Activated CD4-positive, alpha-beta T cell treated with anti-CD3 and anti-CD28 coated beads for 36 hours (primary cell): ENCODE results near the gene KLHL40. TPM values are rescaled to one million over a fixed set of nuclear protein-coding genes. Genes with fewer than 3 reads are reported as not detected.

Source experiments
- ATAC-seq: fragments of 200-7000 bp; cut with Tn5 transposase; one replicate; pipeline ENCODE4 v1.10.0; 2021; ENCODE audit warnings: mild to moderate bottlenecking, moderate library complexity
- CTCF ChIA-PET: fragments of 350-600 bp; sonication (Branson Sonifier 250); formaldehyde crosslinking; loops from one replicate; lab custom pipeline; 2021; ENCODE audit warnings: antibody characterized with exemption; lab: Charles Lee
- POLR2A ChIA-PET: fragments of 350-600 bp; sonication (Branson Sonifier 250); formaldehyde crosslinking; loops from one replicate; lab custom pipeline; 2021; ENCODE audit warnings: antibody characterized with exemption, inconsistent platforms; lab: Charles Lee
- DNase-seq: peaks from one replicate; pipeline ENCODE4 v3.0.0-alpha.2; 2020
- H3K27ac Mint-ChIP-seq: one replicate; pipeline ENCODE4 v1.8.0; 2021; ENCODE audit warnings: mixed read lengths
- H3K27me3 Mint-ChIP-seq: one replicate; pipeline ENCODE4 v1.8.0; 2021; ENCODE audit warnings: mixed read lengths
- H3K36me3 Mint-ChIP-seq: one replicate; pipeline ENCODE4 v1.8.0; 2021; ENCODE audit warnings: low read depth, mixed read lengths
- H3K4me1 Mint-ChIP-seq: one replicate; pipeline ENCODE4 v1.8.0; 2021; ENCODE audit warnings: mixed read lengths
- H3K4me3 Mint-ChIP-seq: one replicate; pipeline ENCODE4 v1.8.0; 2021; ENCODE audit warnings: mild to moderate bottlenecking, moderate library complexity, mixed read lengths
- H3K9me3 Mint-ChIP-seq: one replicate; pipeline ENCODE4 v1.8.0; 2021; ENCODE audit warnings: low read depth, mixed read lengths
- intact Hi-C, 2 experiments: fragments of 100-400 bp; cut with DNase I in 1 of 2; cut with micrococcal nuclease in 1 of 2; formaldehyde crosslinking; loops; one replicate each; pipeline versions ENCODE4 v1.14.2 to v1.15.1; 2022 to 2024; cut with DNase I, micrococcal nuclease
- total RNA-seq, 2 experiments: library from RNA; stranded (reverse); gene quantifications; one replicate each; pipeline ENCODE4 v1.2.3, GENCODE V29; 2021

Gene KLHL40
- total RNA-seq, 2 experiments from 2014 or later, result not detected

- DNase-seq, result no peak
- intact Hi-C loops, result loop anchor here (1.0 to 2.0 kb wide), 2 partner anchors 46 kb away; no protein-coding TSS in a partner anchor
Observed at GRCh38 chr3:42684632-42685362, 540 bp upstream of the KLHL40 start.

GRCh38 chr3:42685891-42686820 is 819 bp downstream of the KLHL40 start:
- H3K36me3 Mint-ChIP-seq, result no peaks in the 10 kb centered on the region
- intact Hi-C loops, result loop anchor here in 1 of 2 experiments (2.0 kb wide), 1 partner anchor 47 kb away; no protein-coding TSS in a partner anchor
- ATAC-seq (no peak), DNase-seq (no peak)
- no peaks in the 10 kb centered on the region for H3K9me3 Mint-ChIP-seq
- H3K4me1 Mint-ChIP-seq, result peaks cover 7% of the 10 kb centered on the region
- ChIA-PET CTCF (no interaction called here), POLR2A (no interaction called here)
- H3K4me3 Mint-ChIP-seq, result no peak overlapping the region
- H3K27me3 Mint-ChIP-seq, result peaks cover 25% of the 10 kb centered on the region
- no peak overlapping the region for H3K27ac Mint-ChIP-seq

More at GRCh38 chr3:42684632-42685362, 540 bp upstream of the KLHL40 start:
- Mint-ChIP-seq H3K4me3 (no peak overlapping the region), H3K4me1 (peaks cover 7% of the 10 kb centered on the region), H3K27ac (no peak overlapping the region), H3K27me3 (peaks cover 25% of the 10 kb centered on the region), H3K9me3 (no peaks in the 10 kb centered on the region), H3K36me3 (no peaks in the 10 kb centered on the region)
- CTCF ChIA-PET, result no interaction called here
- ATAC-seq, result no peak
- POLR2A ChIA-PET, result no interaction called here

- ChIA-PET POLR2A (no interaction called here), CTCF (interaction anchor here (0.6 kb wide), 2 partner anchors 90 to 292 kb away, joined by 3 read pairs; no protein-coding TSS in a partner anchor)
- no peaks in the 10 kb centered on the region for H3K36me3 Mint-ChIP-seq
- H3K4me3 Mint-ChIP-seq, result no peak overlapping the region
- intact Hi-C loops, result no loop called here
- ATAC-seq, result no peak
- peaks cover 21% of the 10 kb centered on the region for H3K27me3 Mint-ChIP-seq
- H3K27ac Mint-ChIP-seq, result no peak overlapping the region
- no peak for DNase-seq
- peaks cover 7% of the 10 kb centered on the region for H3K4me1 Mint-ChIP-seq
- H3K9me3 Mint-ChIP-seq, result no peaks in the 10 kb centered on the region
Observed at GRCh38 chr3:42686832-42687650, 1.7 kb downstream of the KLHL40 start.

- H3K27me3 Mint-ChIP-seq, result peaks cover 17% of the 10 kb centered on the region
- ATAC-seq (no peak), DNase-seq (no peak)
- no peaks in the 10 kb centered on the region for H3K9me3 Mint-ChIP-seq
- peaks cover 7% of the 10 kb centered on the region for H3K4me1 Mint-ChIP-seq
- H3K36me3 Mint-ChIP-seq, result no peaks in the 10 kb centered on the region
- no peak overlapping the region for H3K4me3 Mint-ChIP-seq
- ChIA-PET CTCF (interaction anchor here (0.6 kb wide), 1 partner anchor 89 kb away, joined by 3 read pairs; no protein-coding TSS in a partner anchor), POLR2A (no interaction called here)
- intact Hi-C loops, result no loop called here
- H3K27ac Mint-ChIP-seq, result no peak overlapping the region
Observed at GRCh38 chr3:42688016-42688415, 2.7 kb downstream of the KLHL40 start.

- no peak for ATAC-seq
- ChIA-PET POLR2A (no interaction called here), CTCF (no interaction called here)
- DNase-seq, result no peak
- Mint-ChIP-seq H3K27ac (no peak overlapping the region), H3K9me3 (no peaks in the 10 kb centered on the region), H3K27me3 (peaks cover 16% of the 10 kb centered on the region), H3K36me3 (no peaks in the 10 kb centered on the region), H3K4me1 (peaks cover 5% of the 10 kb centered on the region), H3K4me3 (no peak overlapping the region)
- intact Hi-C loops, result no loop called here
Observed at GRCh38 chr3:42688487-42689420, 3.4 kb downstream of the KLHL40 start.

- Mint-ChIP-seq H3K4me1 (peaks cover 4% of the 10 kb centered on the region), H3K36me3 (no peaks in the 10 kb centered on the region), H3K27me3 (peaks cover 16% of the 10 kb centered on the region), H3K4me3 (no peak overlapping the region), H3K9me3 (no peaks in the 10 kb centered on the region), H3K27ac (no peak overlapping the region)
- ATAC-seq (no peak), DNase-seq (no peak)
- intact Hi-C loops, result no loop called here
- ChIA-PET CTCF (no interaction called here), POLR2A (no interaction called here)
Observed at GRCh38 chr3:42689421-42690014, 4.2 kb downstream of the KLHL40 start.

- ChIA-PET CTCF (no interaction called here), POLR2A (no interaction called here)
- no peak overlapping the region for H3K27ac Mint-ChIP-seq
- DNase-seq (no peak), ATAC-seq (no peak)
- H3K4me3 Mint-ChIP-seq, result no peak overlapping the region
- intact Hi-C loops, result no loop called here
- H3K9me3 Mint-ChIP-seq, result no peaks in the 10 kb centered on the region
- no peaks in the 10 kb centered on the region for H3K36me3 Mint-ChIP-seq
- peaks cover 13% of the 10 kb centered on the region for H3K27me3 Mint-ChIP-seq
- peaks cover 4% of the 10 kb centered on the region for H3K4me1 Mint-ChIP-seq
Observed at GRCh38 chr3:42690191-42690590, 4.9 kb downstream of the KLHL40 start.

- H3K4me1 Mint-ChIP-seq, result no peaks in the 10 kb centered on the region
- ATAC-seq (no peak), DNase-seq (no peak)
- peaks cover 9% of the 10 kb centered on the region for H3K27me3 Mint-ChIP-seq
- CTCF ChIA-PET, result no interaction called here
- H3K4me3 Mint-ChIP-seq, result no peak overlapping the region
- intact Hi-C loops, result no loop called here
- H3K27ac Mint-ChIP-seq, result no peak overlapping the region
- H3K36me3 Mint-ChIP-seq, result no peaks in the 10 kb centered on the region
- POLR2A ChIA-PET, result no interaction called here
- H3K9me3 Mint-ChIP-seq, result no peaks in the 10 kb centered on the region
Observed at GRCh38 chr3:42690766-42691680, 5.7 kb downstream of the KLHL40 start.

- DNase-seq (no peak), ATAC-seq (no peak)
- ChIA-PET POLR2A (no interaction called here), CTCF (no interaction called here)
- Mint-ChIP-seq H3K27me3 (peaks cover under 1% of the 10 kb centered on the region), H3K4me3 (no peak overlapping the region), H3K36me3 (no peaks in the 10 kb centered on the region), H3K27ac (no peak overlapping the region), H3K4me1 (no peaks in the 10 kb centered on the region), H3K9me3 (no peaks in the 10 kb centered on the region)
- intact Hi-C loops, result no loop called here
Observed at GRCh38 chr3:42691816-42692666, 6.7 kb downstream of the KLHL40 start.
